Measurements from ENCODE around the gene SLC17A7.

SLC17A7 gene

DNA sequence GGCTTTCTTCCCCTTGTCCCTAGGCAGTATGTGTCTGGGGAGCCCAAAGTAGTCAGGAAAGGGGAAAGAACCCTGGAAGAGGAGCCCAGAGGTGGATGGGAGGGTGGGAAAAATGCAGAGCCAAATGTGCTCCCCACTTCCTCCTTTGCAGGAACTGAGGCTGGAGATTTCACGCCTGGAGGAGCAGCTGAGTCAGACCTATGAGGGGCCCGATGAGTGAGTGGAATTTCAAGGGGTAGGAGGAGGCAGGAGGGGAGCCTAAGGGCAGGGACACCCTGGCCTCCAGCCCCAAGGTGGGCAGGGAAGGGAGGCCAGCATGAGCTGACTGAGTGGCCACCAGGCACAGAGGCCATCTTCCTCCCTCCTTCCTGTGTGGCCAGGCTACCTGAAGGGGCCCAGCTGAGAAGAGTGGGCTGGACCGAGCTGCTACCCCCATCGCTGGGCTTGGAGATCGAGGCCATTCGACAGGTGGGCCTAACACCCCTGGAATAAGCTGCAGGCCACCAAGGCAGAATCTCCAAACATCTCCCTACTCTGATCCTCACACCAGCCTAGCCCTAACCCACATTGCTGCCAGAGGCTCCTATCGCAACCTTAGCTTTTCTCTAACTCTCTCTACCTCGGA is 32.4 kb downstream of the SLC17A7 start:
- DNase-seq (ENCODE audit: low spot score), result no peak

DNA sequence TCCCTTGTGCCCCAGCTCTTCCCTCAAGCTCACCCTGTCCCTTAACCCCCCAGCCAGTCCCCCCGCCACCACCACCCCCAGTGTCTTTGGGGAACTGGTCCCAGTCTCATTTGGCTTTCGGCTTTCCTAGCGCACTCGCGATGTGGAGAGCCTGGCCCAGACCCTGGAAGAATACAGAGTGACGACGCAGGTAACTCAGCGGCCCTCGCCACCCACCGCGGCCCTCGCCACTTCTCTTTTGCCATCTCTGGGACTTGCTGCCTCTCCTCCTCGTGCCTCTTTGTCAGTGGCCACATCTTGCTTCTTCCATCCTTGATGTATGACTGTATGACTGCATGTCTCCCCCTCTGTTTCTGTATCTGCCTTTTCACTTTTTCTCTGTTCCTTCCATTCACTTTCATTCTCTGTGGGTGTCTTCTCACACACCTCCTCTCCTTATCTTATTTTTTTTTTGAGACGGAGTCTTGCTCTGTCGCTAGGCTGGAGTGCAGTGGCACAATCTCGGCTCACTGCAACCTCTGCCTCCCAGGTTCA is 33.8 kb downstream of the SLC17A7 start:
- DNase-seq (ENCODE audit: low spot score), result no peak

DNA sequence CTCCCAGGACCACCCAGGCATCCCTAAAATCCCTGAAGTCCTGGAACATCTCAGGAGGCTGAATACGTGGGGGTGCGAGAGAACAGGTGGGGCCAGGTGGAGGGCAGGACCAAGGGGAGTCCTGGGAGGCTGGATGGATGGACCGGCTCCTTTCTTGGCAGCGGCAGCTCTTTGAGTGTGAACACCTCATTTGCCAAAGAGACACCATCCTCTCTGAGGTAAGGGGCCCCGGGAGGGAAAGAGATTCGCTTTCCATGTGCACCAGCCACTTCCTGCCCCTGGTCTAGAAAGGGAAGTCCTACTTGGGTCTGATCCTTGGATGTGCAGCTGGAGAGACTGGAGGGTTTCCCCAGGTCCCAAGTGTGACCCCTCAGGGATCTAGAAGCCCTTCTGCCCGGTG is 34.2 kb downstream of the SLC17A7 start:
- DNase-seq (ENCODE audit: low spot score), result no peak

DNA sequence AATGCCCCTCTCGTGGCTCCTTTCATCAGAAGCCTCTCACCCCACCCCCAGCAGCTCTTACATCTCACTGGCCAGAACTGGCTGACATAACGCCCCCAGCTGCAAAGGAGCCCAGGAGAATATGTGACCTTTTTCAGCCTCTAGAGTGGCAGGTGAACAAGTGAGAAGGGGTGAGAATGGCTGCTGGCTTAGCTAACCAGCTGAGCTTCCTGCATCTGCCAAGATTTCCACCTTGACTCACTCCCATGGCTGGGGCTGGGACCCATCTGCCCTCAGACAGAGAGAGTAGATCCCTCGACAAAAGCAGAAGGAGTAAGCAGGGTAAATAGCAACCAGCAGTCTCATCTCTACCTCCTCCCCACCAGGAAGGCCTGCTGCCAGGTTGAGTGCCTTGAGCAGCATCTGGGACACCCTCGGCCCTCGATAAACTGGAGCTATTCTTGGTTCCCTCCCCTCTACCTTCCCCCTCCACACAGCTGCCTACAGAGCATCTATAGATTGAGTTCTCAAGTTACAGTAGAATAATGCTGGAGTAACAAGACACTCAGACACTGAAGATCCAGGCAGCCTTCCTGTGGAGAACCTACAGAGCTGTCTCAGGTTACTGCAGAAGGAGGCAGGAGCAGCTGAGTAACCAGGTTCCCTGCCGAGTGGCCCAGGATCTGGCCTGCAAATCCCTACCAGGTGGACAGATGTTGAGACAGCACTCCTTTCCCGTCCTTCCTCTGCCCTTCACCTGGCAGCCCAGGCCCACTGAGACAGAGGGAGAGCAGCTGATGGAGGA is 37.7 kb downstream of the SLC17A7 start:
- no peak for DNase-seq (ENCODE audit: low spot score)

DNA sequence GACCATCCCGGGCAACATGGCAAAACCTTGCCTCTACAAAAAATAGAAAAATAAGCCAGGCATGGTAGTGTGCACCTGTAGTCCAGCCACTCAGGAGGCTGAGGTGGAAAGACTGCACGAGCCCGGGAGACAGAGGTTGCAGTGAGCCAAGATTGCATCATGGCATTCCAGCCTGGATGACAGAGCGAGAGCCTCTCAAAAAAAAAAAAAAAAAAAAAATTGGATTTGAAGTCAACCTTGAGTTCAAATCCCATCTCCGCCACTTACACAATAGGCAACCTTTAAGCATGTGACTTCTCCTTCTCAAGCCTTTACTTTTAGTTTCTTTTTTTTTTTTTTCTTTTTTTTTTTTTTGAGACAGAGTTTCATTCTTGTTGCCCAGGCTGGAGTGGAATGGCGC is 41.3 kb downstream of the SLC17A7 start:
- no peak for DNase-seq (ENCODE audit: low spot score)

GRCh38 chr19:49398931-49399330 is 42.4 kb downstream of the SLC17A7 start:
- DNase-seq (ENCODE audit: low spot score), result no peak

DNA sequence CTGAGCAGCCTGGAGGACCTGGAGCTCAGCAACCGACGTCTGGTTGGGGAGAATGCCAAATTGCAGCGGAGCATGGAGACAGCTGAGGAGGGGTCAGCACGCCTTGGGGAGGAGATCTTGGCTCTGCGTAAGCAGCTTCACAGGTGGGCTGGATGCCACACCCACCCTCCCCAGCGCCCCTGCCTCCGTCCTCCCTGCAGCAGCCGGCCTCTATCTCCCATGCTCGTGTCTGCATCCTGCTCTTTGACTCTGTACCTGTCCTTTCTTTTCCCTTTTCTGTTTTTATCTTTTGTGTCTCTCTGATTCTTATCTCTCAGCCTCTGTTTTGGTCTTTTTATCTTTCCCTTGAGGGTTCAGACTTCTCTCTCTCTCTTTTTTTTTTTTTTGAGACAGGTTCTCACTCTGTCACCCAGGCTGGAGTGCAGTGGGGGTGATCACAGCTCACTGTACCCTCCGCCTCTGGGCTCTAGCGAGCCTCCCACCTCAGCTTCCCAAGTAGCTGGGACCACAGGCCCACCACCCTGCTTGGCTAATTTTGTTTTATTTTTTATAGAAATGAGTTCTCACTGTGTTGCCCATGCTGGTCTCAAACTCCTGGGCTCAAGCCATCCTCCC is 43.2 kb downstream of the SLC17A7 start:
- DNase-seq (ENCODE audit: low spot score), result no peak

- no peak for DNase-seq (ENCODE audit: low spot score)
These were observed 44.4 kb downstream of the SLC17A7 start for GRCh38 chr19:49396738-49397505.

DNA sequence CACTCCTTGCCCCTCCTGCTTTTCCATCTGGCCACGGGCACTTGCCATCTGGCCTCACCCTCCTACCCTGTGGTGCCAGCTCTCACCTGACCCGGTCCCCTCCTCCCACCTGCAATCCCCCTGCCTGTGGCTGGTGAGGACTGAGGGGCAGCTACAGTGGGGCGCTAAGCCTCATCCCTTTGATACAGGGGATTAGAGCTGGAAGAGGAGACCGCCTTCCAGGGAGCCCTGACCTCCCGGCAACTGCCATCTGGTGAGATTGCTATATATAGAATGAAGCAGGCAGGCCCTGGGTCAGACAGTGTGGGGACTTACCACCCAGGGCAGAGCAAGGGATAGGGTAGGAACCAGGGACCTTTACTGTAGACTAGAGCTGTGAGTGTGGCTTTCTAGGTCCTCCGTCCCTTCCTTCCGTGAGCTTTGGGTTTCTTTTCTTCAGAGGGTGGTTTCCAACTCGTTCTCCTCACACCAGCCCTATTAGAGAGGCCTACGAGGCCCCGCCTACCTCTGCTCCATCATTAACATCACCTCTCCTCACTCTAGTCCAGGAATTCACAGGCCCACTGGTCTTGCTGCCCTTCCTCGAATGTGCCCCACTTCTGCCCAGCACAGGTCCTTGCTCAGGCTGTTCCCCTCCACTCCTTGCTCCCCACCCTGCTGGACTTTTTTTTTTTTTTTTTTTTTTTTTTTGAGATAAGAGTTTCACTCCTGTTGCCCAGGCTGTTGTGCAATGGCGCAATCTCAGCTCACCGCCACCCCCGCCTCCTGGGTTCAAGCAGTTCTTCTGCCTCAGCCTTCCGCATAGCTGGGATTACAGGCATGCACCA is 45.5 kb downstream of the SLC17A7 start:
- no peak for DNase-seq (ENCODE audit: low spot score)

- no peak for DNase-seq (ENCODE audit: low spot score)
These were observed 47.4 kb downstream of the SLC17A7 start for GRCh38 chr19:49393881-49394280.

GRCh38 chr19:49391581-49392399 is 49.5 kb downstream of the SLC17A7 start:
- DNase-seq (ENCODE audit: low spot score), result peak; percentile 86

- DNase-seq (ENCODE audit: low spot score), result no peak
These were observed 50.4 kb downstream of the SLC17A7 start for GRCh38 chr19:49390929-49391359.

DNA sequence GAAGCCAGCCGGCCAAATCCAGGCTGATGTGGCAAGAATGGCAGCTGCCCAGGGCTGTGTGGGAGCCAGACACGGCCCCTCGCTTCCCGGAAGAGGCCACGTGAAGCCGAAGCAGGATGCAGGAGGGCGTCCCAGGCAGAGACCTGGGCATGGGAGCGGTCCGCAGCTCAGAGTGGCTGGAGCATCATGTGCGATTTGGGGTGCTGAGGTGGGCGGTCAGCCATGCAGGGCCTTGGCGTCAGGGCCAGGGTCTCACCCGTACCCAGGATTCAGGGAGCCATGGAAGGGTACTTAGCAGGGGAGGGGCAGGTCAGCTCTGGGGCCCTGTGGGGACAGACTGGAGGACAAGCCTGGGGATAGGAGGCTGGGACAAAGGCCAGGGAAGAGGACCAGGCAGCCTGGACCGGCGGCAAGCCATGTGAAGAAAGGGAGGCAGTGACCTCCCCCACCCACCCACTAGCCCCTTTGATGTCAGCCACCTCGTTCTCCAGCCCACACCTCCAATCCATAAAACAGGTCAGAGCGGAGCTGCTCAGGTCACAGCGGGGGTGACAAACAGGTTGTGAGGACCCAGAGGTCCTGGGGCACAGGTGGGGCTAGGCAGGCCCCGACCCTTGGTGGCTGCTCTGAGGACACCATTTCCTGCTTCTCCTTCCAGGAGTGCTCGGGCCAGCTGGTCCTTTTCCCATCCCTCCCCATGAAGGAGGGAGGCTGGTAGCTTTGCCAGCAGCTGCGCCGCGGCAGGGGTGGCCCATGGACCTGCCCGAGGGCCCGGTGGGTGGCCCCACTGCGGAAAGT is 51.0 kb downstream of the SLC17A7 start:
- DNase-seq (ENCODE audit: low spot score), result no peak

GRCh38 chr19:49389406-49389805 is 51.9 kb downstream of the SLC17A7 start:
- no peak for DNase-seq (ENCODE audit: low spot score)

DNA sequence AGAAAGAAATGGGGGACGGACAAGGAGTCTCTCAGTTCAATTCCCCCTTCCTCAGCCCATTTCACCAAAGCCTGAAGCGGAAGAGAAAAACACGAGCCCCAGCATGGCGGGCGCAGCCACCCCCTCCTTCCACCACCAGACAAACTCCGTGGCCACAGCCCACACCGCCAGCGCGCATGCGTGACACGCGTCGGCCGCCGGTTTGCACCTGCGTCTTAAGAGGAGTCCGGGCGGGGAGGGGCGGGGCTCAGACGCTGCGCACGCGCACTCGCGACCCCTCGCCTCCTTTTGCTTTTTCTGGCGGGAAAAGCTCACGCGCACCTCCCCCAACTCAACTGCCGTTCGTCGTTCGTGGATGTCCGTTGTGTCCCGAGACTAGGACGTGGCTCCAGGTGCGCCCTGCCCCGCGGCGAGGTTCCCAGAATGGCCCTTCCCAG is 53.4 kb downstream of the SLC17A7 start, which contains the start of gene KASH5:
TSS of gene KASH5 (plus strand) at position 314 of the 437 bp plus-strand sequence. CDS start 2,635 bp downstream, outside the sequence.
- no peak for DNase-seq (ENCODE audit: low spot score)

DNA sequence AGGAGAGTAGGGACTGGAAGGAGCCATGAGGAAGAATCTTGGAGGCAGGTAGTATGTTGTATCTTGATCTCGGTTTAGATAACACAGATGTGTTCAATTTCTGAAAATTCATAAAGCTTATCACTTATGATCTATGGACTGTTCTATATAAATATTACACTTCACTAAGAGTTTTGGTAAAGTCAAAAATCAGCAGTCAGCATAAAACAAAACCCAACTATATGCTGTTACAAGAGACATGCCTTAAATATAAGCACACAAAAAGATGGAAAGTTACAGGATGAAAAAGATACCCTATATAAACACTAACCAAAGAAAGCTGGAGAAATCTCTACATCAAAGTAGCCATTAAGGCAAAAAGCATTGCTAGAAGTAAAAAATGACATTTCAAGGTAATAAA is 57.7 kb downstream of the SLC17A7 start:
- no peak for DNase-seq (ENCODE audit: low spot score)

GRCh38 chr19:49382639-49383038 is 58.7 kb downstream of the SLC17A7 start:
- DNase-seq (ENCODE audit: low spot score), result no peak

- no peak for DNase-seq (ENCODE audit: low spot score)
These were observed 60.9 kb downstream of the SLC17A7 start for GRCh38 chr19:49380391-49380790.

Measured in AG08395 (cell line).